PC-9 (cell line): ENCODE data around the gene C4orf54. TPM values are rescaled to one million over a fixed set of nuclear protein-coding genes. Genes with fewer than 3 reads are reported as not detected.

ENCODE experiments used
- BruUV-seq: library from RNA; stranded (reverse); fragments of 400-500 nt; replicated peaks from 2 replicates; lab custom pipeline; 2021; lab: Mats Ljungman, UMichigan
- CTCF ChIA-PET: fragments of 300-600 bp; sonication (Branson Sonifier 250); formaldehyde crosslinking; loops from one replicate; lab custom pipeline; 2022; ENCODE audit warnings: antibody characterized with exemption; lab: Charles Lee
- POLR2A ChIA-PET: fragments of 300-600 bp; sonication (Branson Sonifier 250); formaldehyde crosslinking; loops from one replicate; lab custom pipeline; 2022; ENCODE audit warnings: antibody characterized with exemption; ENCODE audit not compliant: unreplicated experiment; lab: Charles Lee
- DNase-seq, 2 experiments: peaks; one replicate each; pipeline versions ENCODE4 v3.0.0 to v3.0.0-alpha.2; 2015 to 2022; ENCODE audit warnings: mixed read lengths in 1 of 2
- H2AFZ ChIP-seq: fragments of 200-600 bp; sonication (generic); 2 replicates; pipeline ENCODE4 v1.8.1; 2017; ENCODE audit warnings: antibody characterized with exemption
- H3F3A ChIP-seq: fragments of 200-600 bp; sonication (generic); 2 replicates; pipeline ENCODE4 v1.8.1; 2017; ENCODE audit warnings: antibody characterized with exemption, mild to moderate bottlenecking, low read depth; ENCODE audit not compliant: insufficient read depth
- H3K27ac ChIP-seq: fragments of 200-600 bp; sonication (generic); 2 replicates; pipeline ENCODE4 v1.6.1; 2016; ENCODE audit warnings: mixed run types
- H3K27me3 ChIP-seq: fragments of 200-600 bp; sonication (generic); 2 replicates; pipeline ENCODE4 v1.6.1; 2016; ENCODE audit warnings: low read depth, mixed run types; ENCODE audit not compliant: insufficient read depth
- H3K36me3 ChIP-seq: fragments of 200-600 bp; sonication (generic); 2 replicates; pipeline ENCODE4 v1.6.1; 2016; ENCODE audit warnings: low read depth, mixed run types
- H3K4me1 ChIP-seq: fragments of 200-600 bp; sonication (generic); replicated peaks from 2 replicates; pipeline ENCODE4 v1.6.1; 2016; ENCODE audit warnings: mixed run types; ENCODE audit not compliant: insufficient read depth
- H3K4me2 ChIP-seq: fragments of 200-600 bp; sonication (generic); 2 replicates; pipeline ENCODE4 v1.6.1; 2017; ENCODE audit warnings: mixed run types
- H3K4me3 ChIP-seq: fragments of 200-600 bp; sonication (generic); 2 replicates; pipeline ENCODE4 v1.6.1; 2016; ENCODE audit warnings: mixed run types
- H3K79me2 ChIP-seq: fragments of 200-600 bp; sonication (generic); 2 replicates; pipeline ENCODE4 v1.6.1; 2017; ENCODE audit warnings: low read depth, mixed run types
- H3K9me2 ChIP-seq: fragments of 200-600 bp; sonication (generic); 2 replicates; pipeline ENCODE4 v1.8.1; 2017; ENCODE audit warnings: mild to moderate bottlenecking; ENCODE audit not compliant: insufficient read depth
- H3K9me3 ChIP-seq: fragments of 200-600 bp; sonication (generic); 2 replicates; pipeline ENCODE4 v1.8.1; 2016; ENCODE audit warnings: low read depth; ENCODE audit not compliant: insufficient read depth
- H4K20me1 ChIP-seq: fragments of 200-600 bp; sonication (generic); 2 replicates; pipeline ENCODE4 v1.8.1; 2017; ENCODE audit not compliant: insufficient read depth
- EZH2 ChIP-seq: fragments of 200-600 bp; sonication (generic); IDR thresholded peaks from 2 replicates; pipeline ENCODE4 v1.8.0; 2017; ENCODE audit warnings: antibody characterized with exemption, low read depth
- intact Hi-C: fragments of 100-400 bp; cut with micrococcal nuclease; formaldehyde crosslinking; loops from one replicate; pipeline ENCODE4 v1.10.0; 2022; ENCODE audit not compliant: unreplicated experiment
- total RNA-seq: library from RNA; stranded (reverse); gene quantifications from 2 replicates; pipeline ENCODE4 v1.2.3, GENCODE V29; 2021
- TF ChIP-seq, protein P1 (sequence below): fragments of 200-600 bp; sonication (generic); conservative IDR thresholded peaks from 2 replicates; pipeline ENCODE4 v1.6.1; 2017; ENCODE audit warnings: mixed run types, antibody characterized with exemption, mild to moderate bottlenecking, moderate library complexity

The C4orf54 gene
- total RNA-seq, 1 experiment from 2014 or later, result 0.22 TPM

DNA sequence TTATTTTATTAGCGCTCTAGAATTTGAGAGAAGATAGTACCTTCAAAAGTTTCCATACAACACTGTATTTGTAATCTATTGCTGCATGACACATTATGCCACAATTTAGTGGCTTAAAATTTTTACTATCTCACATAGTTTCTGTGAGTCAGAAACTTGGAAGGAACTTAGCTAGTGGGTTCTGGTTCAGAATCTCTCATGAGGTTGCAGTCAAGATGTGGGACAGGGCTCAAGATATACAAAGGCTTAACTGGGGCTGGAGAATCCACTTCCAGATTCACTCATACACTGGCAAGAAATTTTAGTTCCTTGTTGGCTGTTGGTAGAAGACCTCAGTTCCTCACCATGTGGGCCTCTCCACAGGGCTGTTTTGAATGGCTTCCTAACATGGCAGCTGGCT lies 11.5 kb upstream of the C4orf54 start:
- no peaks in the 10 kb centered on the region for H3K27me3 ChIP-seq
- no peak overlapping the region for H3K4me3 ChIP-seq
- TF ChIP-seq EZH2, result no peak
- TF ChIP-seq, protein P1, sequence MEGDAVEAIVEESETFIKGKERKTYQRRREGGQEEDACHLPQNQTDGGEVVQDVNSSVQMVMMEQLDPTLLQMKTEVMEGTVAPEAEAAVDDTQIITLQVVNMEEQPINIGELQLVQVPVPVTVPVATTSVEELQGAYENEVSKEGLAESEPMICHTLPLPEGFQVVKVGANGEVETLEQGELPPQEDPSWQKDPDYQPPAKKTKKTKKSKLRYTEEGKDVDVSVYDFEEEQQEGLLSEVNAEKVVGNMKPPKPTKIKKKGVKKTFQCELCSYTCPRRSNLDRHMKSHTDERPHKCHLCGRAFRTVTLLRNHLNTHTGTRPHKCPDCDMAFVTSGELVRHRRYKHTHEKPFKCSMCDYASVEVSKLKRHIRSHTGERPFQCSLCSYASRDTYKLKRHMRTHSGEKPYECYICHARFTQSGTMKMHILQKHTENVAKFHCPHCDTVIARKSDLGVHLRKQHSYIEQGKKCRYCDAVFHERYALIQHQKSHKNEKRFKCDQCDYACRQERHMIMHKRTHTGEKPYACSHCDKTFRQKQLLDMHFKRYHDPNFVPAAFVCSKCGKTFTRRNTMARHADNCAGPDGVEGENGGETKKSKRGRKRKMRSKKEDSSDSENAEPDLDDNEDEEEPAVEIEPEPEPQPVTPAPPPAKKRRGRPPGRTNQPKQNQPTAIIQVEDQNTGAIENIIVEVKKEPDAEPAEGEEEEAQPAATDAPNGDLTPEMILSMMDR, result no peak
- H3F3A ChIP-seq, result no peaks in the 10 kb centered on the region
- H3K9me3 ChIP-seq, result peaks cover 11% of the 10 kb centered on the region; the same call in 1 of the 2 replicates
- no peaks in the 10 kb centered on the region; the same call in 1 of the 2 replicates for H3K9me2 ChIP-seq
- H3K27ac ChIP-seq, result no peak overlapping the region
- no peaks in the 10 kb centered on the region for H3K36me3 ChIP-seq
- no peak for DNase-seq
- intact Hi-C loops, result no loop called here
- no peaks in the 10 kb centered on the region for H3K79me2 ChIP-seq
- no peaks in the 10 kb centered on the region for H3K4me1 ChIP-seq
- no peak overlapping the region for H2AFZ ChIP-seq
- BruUV-seq, result no TSS peak
- POLR2A ChIA-PET, result no interaction called here
- no peak overlapping the region for H3K4me2 ChIP-seq
- CTCF ChIA-PET, result no interaction called here
- H4K20me1 ChIP-seq, result no peaks in the 10 kb centered on the region

DNA sequence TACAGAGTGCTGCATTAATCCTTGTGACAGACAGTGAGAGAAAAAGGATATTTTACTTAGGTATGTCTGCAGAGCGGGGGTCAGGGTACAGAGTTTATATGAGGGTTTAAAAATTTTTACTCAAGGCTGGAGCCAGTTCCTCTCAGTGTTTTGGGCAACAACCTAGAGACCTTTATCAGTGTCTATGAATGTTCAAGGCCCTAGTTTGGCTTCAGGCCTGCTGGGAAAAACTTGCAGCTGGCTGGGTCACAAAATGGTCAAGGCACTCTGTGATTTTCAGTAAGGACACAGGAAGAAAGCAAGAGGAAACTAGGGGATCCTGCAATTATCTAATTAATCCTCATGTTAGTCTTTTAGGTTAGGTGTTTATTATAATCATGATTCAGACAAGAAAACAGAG lies 10.8 kb upstream of the C4orf54 start:
- CTCF ChIA-PET, result no interaction called here
- H3K4me3 ChIP-seq, result no peak overlapping the region
- BruUV-seq, result no TSS peak

DNA sequence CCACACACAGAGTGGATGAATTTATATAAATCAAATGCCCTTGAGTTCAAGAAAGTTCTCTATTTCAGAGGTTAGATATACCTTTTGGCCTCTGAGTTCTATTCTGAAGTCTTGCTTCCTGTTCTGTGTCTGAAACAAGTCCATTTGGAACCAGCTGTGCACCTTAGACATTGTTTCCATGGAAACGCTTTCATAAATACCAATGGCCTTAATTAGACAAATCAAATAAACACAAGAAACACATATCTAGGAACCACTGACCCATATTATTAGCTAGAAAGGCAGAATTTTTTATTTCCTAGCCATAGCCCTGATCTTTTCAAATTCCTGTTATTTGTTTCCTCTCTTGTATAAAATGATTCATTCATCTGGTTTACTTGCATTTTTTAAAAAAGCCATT lies 8.4 kb upstream of the C4orf54 start:
- Histone ChIP-seq H3K9me2 (no peaks in the 10 kb centered on the region; the same call in 1 of the 2 replicates), H3K79me2 (no peaks in the 10 kb centered on the region), H3F3A (no peaks in the 10 kb centered on the region), H3K9me3 (no peaks in the 10 kb centered on the region), H3K27ac (no peak overlapping the region), H3K4me2 (no peak overlapping the region), H3K4me3 (no peak overlapping the region), H3K27me3 (no peaks in the 10 kb centered on the region), H3K4me1 (no peaks in the 10 kb centered on the region), H3K36me3 (no peaks in the 10 kb centered on the region), H4K20me1 (no peaks in the 10 kb centered on the region), H2AFZ (no peak overlapping the region)
- no TSS peak for BruUV-seq
- intact Hi-C loops, result no loop called here
- TF ChIP-seq, protein P1, result no peak
- no peak for TF ChIP-seq EZH2
- CTCF ChIA-PET, result no interaction called here
- POLR2A ChIA-PET, result no interaction called here
- no peak for DNase-seq

More for the DNA sequence above, 10.8 kb upstream of the C4orf54 start:
- Histone ChIP-seq H3K79me2 (no peaks in the 10 kb centered on the region), H4K20me1 (no peaks in the 10 kb centered on the region), H3F3A (no peaks in the 10 kb centered on the region), H2AFZ (no peak overlapping the region), H3K4me2 (no peak overlapping the region), H3K27me3 (no peaks in the 10 kb centered on the region), H3K27ac (no peak overlapping the region), H3K36me3 (no peaks in the 10 kb centered on the region), H3K9me3 (peaks cover 7% of the 10 kb centered on the region; the same call in 1 of the 2 replicates), H3K4me1 (no peaks in the 10 kb centered on the region), H3K9me2 (no peaks in the 10 kb centered on the region; the same call in 1 of the 2 replicates)
- POLR2A ChIA-PET, result no interaction called here
- no peak for DNase-seq
- intact Hi-C loops, result no loop called here
- TF ChIP-seq, protein P1, result no peak
- TF ChIP-seq EZH2, result no peak
